ENCODE measurements around the gene NF2. TPM values are rescaled to one million over a fixed set of nuclear protein-coding genes. Genes with fewer than 3 reads are reported as not detected.

Gene NF2
- total RNA-seq, 1 donor from 2014 or later = 37.3 TPM

DNA sequence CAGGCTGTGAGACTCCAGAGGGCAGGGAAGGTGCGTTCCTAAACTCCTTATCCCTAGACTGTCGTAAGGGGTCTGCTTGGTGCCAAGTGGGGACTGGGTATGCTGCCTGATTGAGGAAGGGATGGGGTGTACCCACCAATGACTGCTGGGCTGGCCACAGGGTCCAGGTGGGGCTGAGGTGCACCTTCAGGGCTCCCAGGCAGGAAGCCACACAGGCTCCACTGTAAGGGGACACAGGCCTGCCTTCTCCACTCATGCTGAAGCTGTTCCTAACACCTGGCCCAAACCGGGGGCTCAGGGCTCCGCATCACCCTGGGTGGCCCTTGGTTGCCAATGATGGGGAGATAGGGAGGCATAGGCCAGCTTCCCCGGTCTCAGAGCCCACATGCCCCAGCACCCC lies 136.8 kb downstream of the NF2 start:
- TF ChIP-seq, protein P1, sequence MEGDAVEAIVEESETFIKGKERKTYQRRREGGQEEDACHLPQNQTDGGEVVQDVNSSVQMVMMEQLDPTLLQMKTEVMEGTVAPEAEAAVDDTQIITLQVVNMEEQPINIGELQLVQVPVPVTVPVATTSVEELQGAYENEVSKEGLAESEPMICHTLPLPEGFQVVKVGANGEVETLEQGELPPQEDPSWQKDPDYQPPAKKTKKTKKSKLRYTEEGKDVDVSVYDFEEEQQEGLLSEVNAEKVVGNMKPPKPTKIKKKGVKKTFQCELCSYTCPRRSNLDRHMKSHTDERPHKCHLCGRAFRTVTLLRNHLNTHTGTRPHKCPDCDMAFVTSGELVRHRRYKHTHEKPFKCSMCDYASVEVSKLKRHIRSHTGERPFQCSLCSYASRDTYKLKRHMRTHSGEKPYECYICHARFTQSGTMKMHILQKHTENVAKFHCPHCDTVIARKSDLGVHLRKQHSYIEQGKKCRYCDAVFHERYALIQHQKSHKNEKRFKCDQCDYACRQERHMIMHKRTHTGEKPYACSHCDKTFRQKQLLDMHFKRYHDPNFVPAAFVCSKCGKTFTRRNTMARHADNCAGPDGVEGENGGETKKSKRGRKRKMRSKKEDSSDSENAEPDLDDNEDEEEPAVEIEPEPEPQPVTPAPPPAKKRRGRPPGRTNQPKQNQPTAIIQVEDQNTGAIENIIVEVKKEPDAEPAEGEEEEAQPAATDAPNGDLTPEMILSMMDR (IDR thresholded peaks at IDR 0.05) = no peak
- Histone ChIP-seq H3K4me3 (no peak overlapping the region), H3K36me3 (peaks cover 24 to 51% of the 10 kb centered on the region in 2 donors), H3K9me3 (no peaks in the 10 kb centered on the region), H3K27ac (no peak overlapping the region), H3K27me3 (no peaks in the 10 kb centered on the region), H3K4me1 (no peaks in the 10 kb centered on the region)
- no peak for DNase-seq (ENCODE audit: low spot score in 2 of 2)
- intact Hi-C loops (cut with DNase I) = no loop called here

DNA sequence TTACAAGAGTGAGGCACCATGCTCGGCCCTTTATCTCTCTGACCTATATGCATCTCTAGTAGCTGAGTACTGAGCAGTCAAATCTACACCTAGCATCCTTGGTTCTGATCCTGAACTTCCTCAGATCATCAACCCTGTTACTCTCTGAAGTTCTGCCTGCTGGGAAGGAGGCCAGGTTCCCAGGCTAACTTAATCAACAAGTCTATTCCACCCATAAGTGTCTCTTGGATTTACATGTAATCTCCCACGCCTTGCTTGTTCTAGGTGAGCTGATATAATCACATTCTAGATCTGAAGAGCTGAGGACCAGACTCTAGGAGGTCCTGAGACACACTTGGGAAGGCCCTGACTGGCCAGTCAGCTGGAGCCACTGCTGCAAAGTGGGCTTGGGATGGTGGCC lies 138.5 kb downstream of the NF2 start:
- Histone ChIP-seq H3K36me3 (peaks cover 35 to 68% of the 10 kb centered on the region in 2 donors), H3K9me3 (no peaks in the 10 kb centered on the region), H3K27me3 (no peaks in the 10 kb centered on the region), H3K27ac (no peak overlapping the region), H3K4me1 (no peaks in the 10 kb centered on the region), H3K4me3 (no peak overlapping the region)
- DNase-seq (ENCODE audit: low spot score in 2 of 2) = no peak
- intact Hi-C loops (cut with DNase I) = no loop called here
- TF ChIP-seq, protein P1 (IDR thresholded peaks at IDR 0.05) = no peak

DNA sequence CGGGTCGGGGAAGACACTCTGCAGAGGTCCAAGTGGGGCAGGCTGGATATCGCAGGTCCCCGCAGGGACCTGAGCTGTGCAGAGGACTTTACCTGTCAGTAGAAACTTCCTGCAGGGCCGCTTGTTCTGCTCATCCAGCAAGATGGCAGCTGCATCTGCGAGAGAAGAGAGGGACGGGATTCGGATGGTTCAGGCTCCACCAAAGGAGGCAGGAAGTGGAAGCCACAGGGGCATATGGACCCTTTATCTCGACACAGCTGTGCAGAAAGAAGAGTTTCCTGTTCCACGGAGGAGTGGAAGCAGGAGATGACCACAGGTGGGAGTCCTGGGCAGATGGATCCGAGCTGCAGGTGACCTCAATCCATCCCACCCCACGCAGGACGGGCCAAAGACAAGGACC lies 138.9 kb downstream of the NF2 start:
- H3K9me3 ChIP-seq = no peaks in the 10 kb centered on the region
- H3K4me1 ChIP-seq = no peaks in the 10 kb centered on the region
- H3K36me3 ChIP-seq = peaks cover 39 to 72% of the 10 kb centered on the region in 2 donors
- no peaks in the 10 kb centered on the region for H3K27me3 ChIP-seq
- intact Hi-C loops (cut with DNase I) = no loop called here
- TF ChIP-seq, protein P1 (IDR thresholded peaks at IDR 0.05) = no peak
- H3K27ac ChIP-seq = no peak overlapping the region
- H3K4me3 ChIP-seq = no peak overlapping the region
- no peak for DNase-seq (ENCODE audit: low spot score in 2 of 2)

DNA sequence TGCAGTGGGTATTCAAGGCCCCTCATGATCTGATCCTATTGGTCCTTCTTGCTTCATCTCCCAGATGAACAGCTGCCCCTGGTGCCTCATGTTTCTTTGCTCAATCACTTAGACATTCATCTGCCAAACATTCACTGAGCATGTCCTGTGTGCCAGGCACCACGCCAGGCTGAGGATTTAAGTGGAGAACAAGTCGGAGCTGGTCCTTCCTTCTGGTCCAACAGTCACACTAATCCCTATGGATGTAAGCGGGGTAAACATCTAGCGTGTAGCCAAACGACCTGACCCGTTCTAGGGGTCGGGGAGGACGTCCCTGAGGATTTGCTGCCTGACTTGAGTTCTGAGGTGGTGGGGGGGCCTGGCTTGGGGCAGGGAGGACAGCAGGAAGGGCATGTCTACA lies 141.5 kb downstream of the NF2 start:
- Histone ChIP-seq H3K4me1 (no peaks in the 10 kb centered on the region), H3K9me3 (no peaks in the 10 kb centered on the region), H3K27me3 (no peaks in the 10 kb centered on the region), H3K27ac (no peak overlapping the region), H3K4me3 (no peak overlapping the region), H3K36me3 (peaks cover 34 to 67% of the 10 kb centered on the region in 2 donors)
- intact Hi-C loops (cut with DNase I) = no loop called here
- TF ChIP-seq, protein P1 (IDR thresholded peaks at IDR 0.05) = no peak
- no peak for DNase-seq (ENCODE audit: low spot score in 2 of 2)

DNA sequence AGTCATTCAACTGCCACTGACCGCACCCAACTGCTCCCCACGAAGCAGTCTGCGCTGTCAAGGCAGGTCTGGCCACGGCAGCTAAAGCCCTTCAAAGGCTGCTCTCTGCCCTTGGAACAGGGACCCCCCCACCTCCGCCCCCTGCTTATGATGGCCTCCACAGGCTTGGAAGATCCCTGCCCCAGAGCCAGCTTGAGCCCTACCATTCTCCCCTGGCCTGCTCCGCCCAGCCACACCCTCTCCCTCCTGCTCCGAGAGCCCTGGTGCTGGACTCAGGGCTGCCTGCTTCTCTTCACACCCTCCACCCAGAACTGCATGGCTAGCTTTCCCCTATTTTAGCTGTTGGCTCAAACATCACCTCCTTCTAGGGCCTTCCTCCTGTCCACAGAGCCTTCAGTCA lies 144.4 kb downstream of the NF2 start:
- H3K36me3 ChIP-seq = peaks cover 25 to 56% of the 10 kb centered on the region in 2 donors
- no peaks in the 10 kb centered on the region for H3K27me3 ChIP-seq
- no peak for DNase-seq (ENCODE audit: low spot score in 2 of 2)
- no peak overlapping the region for H3K4me3 ChIP-seq
- H3K9me3 ChIP-seq = no peaks in the 10 kb centered on the region
- TF ChIP-seq, protein P1 (IDR thresholded peaks at IDR 0.05) = no peak
- H3K27ac ChIP-seq = no peak overlapping the region
- intact Hi-C loops (cut with DNase I) = no loop called here
- H3K4me1 ChIP-seq = no peaks in the 10 kb centered on the region

Other genes starting within 250 kb of the NF2 start
- gene AP1B1, start 215.1 kb upstream of the NF2 start, total RNA-seq = 86.4 TPM
- gene RFPL1, start 165.1 kb upstream of the NF2 start, total RNA-seq = not detected
- gene NEFH, start 123.4 kb upstream of the NF2 start, total RNA-seq = 0.32 TPM
- 21.5 TPM for gene THOC5, start 49.9 kb upstream of the NF2 start, total RNA-seq
- 4.0 TPM for gene NIPSNAP1, start 22.5 kb upstream of the NF2 start, total RNA-seq
- not detected for gene CABP7, start 116.4 kb downstream of the NF2 start, total RNA-seq
- gene ZMAT5, start 163.4 kb downstream of the NF2 start, total RNA-seq = 59.3 TPM
- 66.8 TPM for gene UQCR10, start 163.7 kb downstream of the NF2 start, total RNA-seq
- 24.9 TPM for gene ASCC2, start 234.6 kb downstream of the NF2 start, total RNA-seq

All from ascending aorta (tissue), 2 donors.